OCI-LY1 (cell line): Measurements from ENCODE around the gene MGRN1.

Source experiments
- H2AFZ ChIP-seq: fragments of 200-600 bp; sonication (generic), shearing (Covaris generic); 2 replicates; pipeline ENCODE4 v1.6.0; 2014; ENCODE audit warnings: antibody characterized with exemption, mild to moderate bottlenecking, low read length
- H3F3A ChIP-seq: fragments of 200-600 bp; sonication (generic), shearing (Covaris generic); 2 replicates; pipeline ENCODE4 v1.6.0; 2014; ENCODE audit warnings: mild to moderate bottlenecking, antibody characterized with exemption, low read length, moderate library complexity; ENCODE audit not compliant: insufficient read depth
- H3K27ac ChIP-seq: fragments of 200-600 bp; sonication (generic); 2 replicates; pipeline ENCODE4 v1.5.1; 2014; ENCODE audit warnings: low read length, mixed run types, mild to moderate bottlenecking, low read depth; ENCODE audit not compliant: poor library complexity, severe bottlenecking
- H3K27me3 ChIP-seq: fragments of 200-600 bp; sonication (generic); 2 replicates; pipeline ENCODE4 v1.6.0; 2014; ENCODE audit warnings: antibody characterized with exemption, mild to moderate bottlenecking, low read length, moderate library complexity; ENCODE audit not compliant: insufficient read depth
- H3K36me3 ChIP-seq: fragments of 200-600 bp; sonication (generic); 2 replicates; pipeline ENCODE4 v1.6.1; 2014; ENCODE audit warnings: mild to moderate bottlenecking, antibody characterized with exemption, low read length, moderate library complexity, mixed read lengths; ENCODE audit not compliant: insufficient read depth
- H3K4me1 ChIP-seq: fragments of 200-600 bp; sonication (generic); 2 replicates; pipeline ENCODE4 v1.5.1; 2014; ENCODE audit warnings: mild to moderate bottlenecking, low read length, moderate library complexity; ENCODE audit not compliant: insufficient read depth, severe bottlenecking
- H3K4me2 ChIP-seq: fragments of 200-600 bp; sonication (generic), shearing (Covaris generic); 2 replicates; pipeline ENCODE4 v1.6.1; 2014; ENCODE audit warnings: low read length
- H3K4me3 ChIP-seq: fragments of 200-600 bp; sonication (generic); 2 replicates; pipeline ENCODE4 v1.5.1; 2014; ENCODE audit warnings: low read length, low read depth, mild to moderate bottlenecking, mixed read lengths; ENCODE audit not compliant: poor library complexity, severe bottlenecking
- H3K79me2 ChIP-seq: fragments of 200-600 bp; shearing (Covaris generic); 2 replicates; pipeline ENCODE4 v1.6.1; 2016; ENCODE audit warnings: mixed run types, low read length, mixed read lengths; ENCODE audit not compliant: insufficient read depth
- H3K9ac ChIP-seq: fragments of 200-600 bp; sonication (generic), shearing (Covaris generic); 2 replicates; pipeline ENCODE4 v1.6.1; 2014; ENCODE audit warnings: mild to moderate bottlenecking, low read length, mixed read lengths
- H3K9me2 ChIP-seq: fragments of 200-600 bp; sonication (generic), shearing (Covaris generic); 2 replicates; pipeline ENCODE4 v1.6.1; 2014; ENCODE audit warnings: low read depth, mild to moderate bottlenecking, low read length, mixed read lengths
- H3K9me3 ChIP-seq: fragments of 200-600 bp; shearing (Covaris generic); 2 replicates; pipeline ENCODE4 v1.6.1; 2014; ENCODE audit warnings: low read length, mixed read lengths
- H4K20me1 ChIP-seq: fragments of 200-600 bp; sonication (generic), shearing (Covaris generic); 2 replicates; pipeline ENCODE4 v1.6.0; 2016; ENCODE audit warnings: mild to moderate bottlenecking, low read length; ENCODE audit not compliant: insufficient read depth
- EZH2 ChIP-seq: fragments of 200-600 bp; sonication (generic), shearing (Covaris generic); IDR thresholded peaks from 2 replicates; pipeline ENCODE4 v1.8.0; 2017; ENCODE audit warnings: borderline replicate concordance, mixed run types, mild to moderate bottlenecking, antibody characterized with exemption, low read length, moderate library complexity, mixed read lengths
- TF ChIP-seq, protein P1 (sequence below): fragments of 200-600 bp; sonication (generic), shearing (Covaris generic); IDR thresholded peaks from 2 replicates; pipeline ENCODE4 v1.5.1; 2017; ENCODE audit warnings: mild to moderate bottlenecking, antibody characterized with exemption, low read length, moderate library complexity, mixed read lengths

Gene MGRN1

DNA sequence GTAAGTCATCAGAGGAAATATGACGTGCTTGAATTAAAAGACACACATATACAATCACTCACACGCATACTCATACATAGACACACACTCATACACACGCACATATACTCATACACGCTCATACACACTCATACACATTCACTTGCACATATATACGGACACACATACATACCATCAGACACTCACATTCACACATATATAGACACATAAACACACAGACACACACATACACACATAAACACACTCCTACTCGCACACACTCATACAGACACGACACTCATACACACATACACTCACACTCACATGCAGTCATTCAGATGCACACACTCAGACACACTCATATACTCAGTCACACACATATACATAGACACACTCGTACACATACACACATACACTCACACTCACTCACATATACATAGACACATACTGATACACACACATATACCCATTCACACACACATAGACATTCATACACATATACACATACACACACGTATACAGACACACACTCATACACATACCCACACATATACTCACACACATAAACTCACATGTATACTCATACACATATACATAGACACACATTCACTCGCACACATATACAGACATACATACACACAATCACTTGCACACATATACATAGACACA lies 43.8 kb downstream of the MGRN1 start:
- TF ChIP-seq, protein P1, sequence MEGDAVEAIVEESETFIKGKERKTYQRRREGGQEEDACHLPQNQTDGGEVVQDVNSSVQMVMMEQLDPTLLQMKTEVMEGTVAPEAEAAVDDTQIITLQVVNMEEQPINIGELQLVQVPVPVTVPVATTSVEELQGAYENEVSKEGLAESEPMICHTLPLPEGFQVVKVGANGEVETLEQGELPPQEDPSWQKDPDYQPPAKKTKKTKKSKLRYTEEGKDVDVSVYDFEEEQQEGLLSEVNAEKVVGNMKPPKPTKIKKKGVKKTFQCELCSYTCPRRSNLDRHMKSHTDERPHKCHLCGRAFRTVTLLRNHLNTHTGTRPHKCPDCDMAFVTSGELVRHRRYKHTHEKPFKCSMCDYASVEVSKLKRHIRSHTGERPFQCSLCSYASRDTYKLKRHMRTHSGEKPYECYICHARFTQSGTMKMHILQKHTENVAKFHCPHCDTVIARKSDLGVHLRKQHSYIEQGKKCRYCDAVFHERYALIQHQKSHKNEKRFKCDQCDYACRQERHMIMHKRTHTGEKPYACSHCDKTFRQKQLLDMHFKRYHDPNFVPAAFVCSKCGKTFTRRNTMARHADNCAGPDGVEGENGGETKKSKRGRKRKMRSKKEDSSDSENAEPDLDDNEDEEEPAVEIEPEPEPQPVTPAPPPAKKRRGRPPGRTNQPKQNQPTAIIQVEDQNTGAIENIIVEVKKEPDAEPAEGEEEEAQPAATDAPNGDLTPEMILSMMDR = no peak
- TF ChIP-seq EZH2 = no peak
- Histone ChIP-seq H3K4me1 (peaks cover 17% of the 10 kb centered on the region), H4K20me1 (no peaks in the 10 kb centered on the region), H3K9me2 (no peaks in the 10 kb centered on the region), H2AFZ (no peak overlapping the region), H3K36me3 (peaks cover 49% of the 10 kb centered on the region), H3F3A (no peaks in the 10 kb centered on the region), H3K27me3 (no peaks in the 10 kb centered on the region), H3K27ac (no peak overlapping the region), H3K9ac (no peak overlapping the region), H3K9me3 (no peaks in the 10 kb centered on the region), H3K79me2 (no peaks in the 10 kb centered on the region), H3K4me2 (no peak overlapping the region), H3K4me3 (no peak overlapping the region)

DNA sequence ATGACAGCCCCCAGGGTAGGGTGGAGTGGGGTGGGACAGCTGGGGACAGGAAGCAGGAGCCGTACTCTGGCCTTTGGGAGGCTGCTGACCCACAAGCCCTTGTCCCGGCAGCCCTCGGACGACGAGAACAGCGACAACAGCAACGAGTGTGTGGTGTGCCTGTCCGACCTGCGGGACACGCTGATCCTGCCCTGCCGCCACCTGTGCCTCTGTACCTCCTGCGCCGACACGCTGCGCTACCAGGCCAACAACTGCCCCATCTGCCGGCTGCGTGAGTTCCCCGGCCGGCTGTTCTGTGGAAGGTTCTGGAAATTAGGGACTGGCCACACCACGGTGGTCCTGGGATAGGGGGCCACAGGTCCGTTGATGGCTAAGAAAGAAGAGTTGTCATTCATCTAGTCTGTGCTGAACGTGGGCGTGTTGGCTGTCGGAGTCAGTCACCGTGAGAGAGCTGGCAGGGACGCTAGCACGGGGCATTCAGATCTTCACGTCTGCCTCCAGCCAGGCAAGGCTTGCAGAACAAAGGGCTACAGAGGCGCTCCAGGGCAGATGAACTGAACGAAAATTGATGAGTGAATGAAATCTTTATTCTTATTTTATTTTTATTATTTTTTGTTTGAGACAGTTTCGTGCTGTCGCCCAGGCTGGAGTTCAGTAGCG lies 48.9 kb downstream of the MGRN1 start:
- peaks cover 17% of the 10 kb centered on the region for H3K36me3 ChIP-seq
- no peak overlapping the region for H3K9ac ChIP-seq
- TF ChIP-seq, protein P1 = no peak
- no peak for TF ChIP-seq EZH2
- no peaks in the 10 kb centered on the region for H4K20me1 ChIP-seq
- no peaks in the 10 kb centered on the region for H3K79me2 ChIP-seq
- H3F3A ChIP-seq = no peaks in the 10 kb centered on the region
- no peaks in the 10 kb centered on the region for H3K27me3 ChIP-seq
- no peaks in the 10 kb centered on the region for H3K9me3 ChIP-seq
- no peak overlapping the region for H3K4me2 ChIP-seq
- no peak overlapping the region for H3K27ac ChIP-seq
- H3K4me3 ChIP-seq = no peak overlapping the region
- no peaks in the 10 kb centered on the region for H3K9me2 ChIP-seq
- no peak overlapping the region for H2AFZ ChIP-seq
- no peaks in the 10 kb centered on the region for H3K4me1 ChIP-seq

DNA sequence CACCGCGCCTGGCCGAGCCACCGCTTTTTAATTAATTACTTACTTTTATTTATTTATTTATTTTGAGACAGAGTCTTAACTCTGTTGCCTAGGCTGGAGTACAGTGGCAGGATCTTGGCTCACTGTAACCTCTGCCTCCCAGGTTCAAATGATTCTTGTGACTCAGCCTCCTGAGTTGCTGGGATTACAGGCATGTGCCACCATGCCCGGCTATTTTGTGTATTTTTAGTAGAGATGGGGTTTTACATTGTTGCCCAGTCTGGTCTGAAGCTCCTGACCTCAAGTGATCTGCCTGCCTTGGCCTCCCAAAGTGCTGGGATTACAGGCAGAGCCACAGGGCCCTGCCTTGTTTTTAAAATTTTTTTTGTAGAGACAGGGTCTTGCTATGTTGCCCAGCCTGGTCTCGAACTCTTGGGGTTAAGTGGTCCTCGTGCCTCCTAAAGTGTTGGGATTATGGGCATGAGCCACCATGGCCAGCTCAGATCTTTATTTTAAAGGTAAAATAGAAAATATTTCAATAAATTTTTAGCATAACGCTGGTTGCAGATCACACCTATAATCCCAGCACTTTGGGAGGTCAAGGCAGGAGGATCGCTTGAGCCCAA lies 50.4 kb downstream of the MGRN1 start:
- Histone ChIP-seq H3K79me2 (no peaks in the 10 kb centered on the region), H3K4me2 (no peak overlapping the region), H3K4me1 (no peaks in the 10 kb centered on the region), H3F3A (no peaks in the 10 kb centered on the region), H4K20me1 (no peaks in the 10 kb centered on the region), H2AFZ (no peak overlapping the region), H3K36me3 (0 out of 2 replicates have a peak, but pooled peaks cover 4% of the 10 kb centered on the region), H3K4me3 (no peak overlapping the region), H3K27me3 (no peaks in the 10 kb centered on the region), H3K9ac (no peak overlapping the region), H3K9me2 (no peaks in the 10 kb centered on the region), H3K9me3 (no peaks in the 10 kb centered on the region), H3K27ac (no peak overlapping the region)
- TF ChIP-seq, protein P1 = no peak
- no peak for TF ChIP-seq EZH2
